ENCODE measurements around the gene TNNC1. TPM values are rescaled to one million over a fixed set of nuclear protein-coding genes. Genes with fewer than 3 reads are reported as not detected.
A peak's percentile ranks its signal among the peaks of the same experiment; 100 is the strongest.

TNNC1 gene
- total and polyA plus RNA-seq, 2 experiments from 2014 or later, result 1,875 to 3,313 TPM

- no peak for TF ChIP-seq CTCF (IDR thresholded peaks at IDR 0.05; ENCODE audit: low read depth, low read length)
- peaks cover 26% of the 10 kb centered on the region for H3K4me1 ChIP-seq (ENCODE audit: low read depth)
- no peak overlapping the region for H3K4me3 ChIP-seq
- no peaks in the 10 kb centered on the region for H3K9me3 ChIP-seq (ENCODE audit: low read depth)
- no peak overlapping the region for H3K27ac ChIP-seq
- no peaks in the 10 kb centered on the region for H3K27me3 ChIP-seq
- peaks cover 53% of the 10 kb centered on the region for H3K36me3 ChIP-seq
- no peak for DNase-seq (ENCODE audit: low read depth in 1 of 2, low spot score in 1 of 2)
These were observed 33.4 kb upstream of the TNNC1 start for GRCh38 chr3:52487050-52487787.

DNA sequence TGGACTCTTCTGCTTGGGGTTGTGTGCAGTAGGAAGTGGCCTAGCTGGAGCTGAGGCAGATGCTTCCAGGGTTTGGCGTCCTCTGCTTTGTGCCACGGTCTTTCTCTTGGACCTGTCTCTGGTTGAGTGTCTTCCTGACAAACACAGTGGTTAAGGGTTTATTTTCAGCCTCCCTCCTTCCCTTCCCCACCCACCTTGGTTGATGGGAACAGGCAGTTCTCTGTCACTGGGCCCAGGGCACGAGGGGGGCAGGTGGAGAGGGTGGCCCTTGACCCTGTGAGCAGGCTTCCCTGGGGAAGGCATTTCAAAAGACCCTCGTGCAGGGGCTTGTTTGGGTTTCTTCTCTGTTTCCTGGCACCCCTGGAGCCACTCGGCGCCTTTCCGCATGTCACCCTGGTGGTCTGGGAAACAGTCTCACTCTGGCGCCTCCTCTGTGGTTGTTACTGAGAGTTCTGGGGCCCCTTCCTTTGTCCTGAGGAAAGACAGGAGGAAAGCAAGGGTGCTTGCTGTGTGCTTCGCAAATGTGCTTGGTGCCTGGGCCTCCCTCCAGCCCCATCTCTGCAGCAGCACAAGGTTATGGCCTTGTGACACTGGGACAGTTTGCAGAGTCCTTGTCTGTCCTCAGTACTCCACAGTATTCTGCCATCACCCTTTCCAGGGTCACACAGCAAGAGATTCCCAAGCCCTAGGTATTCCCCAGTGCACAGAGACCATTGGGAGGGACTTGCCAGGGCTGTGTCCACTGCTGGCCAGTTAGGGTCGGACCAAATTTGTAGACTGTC is 31.0 kb upstream of the TNNC1 start:
- H3K4me3 ChIP-seq, result no peak overlapping the region
- peaks cover 26% of the 10 kb centered on the region for H3K4me1 ChIP-seq (ENCODE audit: low read depth)
- peaks cover 48% of the 10 kb centered on the region for H3K36me3 ChIP-seq
- no peaks in the 10 kb centered on the region for H3K27me3 ChIP-seq
- H3K27ac ChIP-seq, result peak overlapping the region; percentile 91
- DNase-seq (ENCODE audit: low read depth in 1 of 2, low spot score in 1 of 2), result no peak
- no peak for TF ChIP-seq CTCF (IDR thresholded peaks at IDR 0.05; ENCODE audit: low read depth, low read length)
- no peaks in the 10 kb centered on the region for H3K9me3 ChIP-seq (ENCODE audit: low read depth)

- TF ChIP-seq CTCF (IDR thresholded peaks at IDR 0.05; ENCODE audit: low read depth, low read length), result no peak
- Histone ChIP-seq H3K4me1 (ENCODE audit: low read depth) (peaks cover 26% of the 10 kb centered on the region), H3K4me3 (no peak overlapping the region), H3K36me3 (peaks cover 49% of the 10 kb centered on the region), H3K27me3 (no peaks in the 10 kb centered on the region), H3K27ac (peak overlapping the region; percentile 91), H3K9me3 (ENCODE audit: low read depth) (no peaks in the 10 kb centered on the region)
- peak; percentile 55 to 73 for DNase-seq (ENCODE audit: low read depth in 1 of 2, low spot score in 1 of 2)
These were observed 29.9 kb upstream of the TNNC1 start for GRCh38 chr3:52483577-52484381.

GRCh38 chr3:52483081-52483480 is 29.2 kb upstream of the TNNC1 start:
- no peak for DNase-seq (ENCODE audit: low read depth in 1 of 2, low spot score in 1 of 2)
- H3K4me1 ChIP-seq (ENCODE audit: low read depth), result peaks cover 26% of the 10 kb centered on the region
- TF ChIP-seq CTCF (IDR thresholded peaks at IDR 0.05; ENCODE audit: low read depth, low read length), result no peak
- no peak overlapping the region for H3K4me3 ChIP-seq
- H3K9me3 ChIP-seq (ENCODE audit: low read depth), result no peaks in the 10 kb centered on the region
- H3K36me3 ChIP-seq, result peaks cover 51% of the 10 kb centered on the region
- peak overlapping the region; percentile 91 for H3K27ac ChIP-seq
- H3K27me3 ChIP-seq, result no peaks in the 10 kb centered on the region

GRCh38 chr3:52481819-52482521 is 28.1 kb upstream of the TNNC1 start:
- Histone ChIP-seq H3K36me3 (peaks cover 57% of the 10 kb centered on the region), H3K9me3 (ENCODE audit: low read depth) (no peaks in the 10 kb centered on the region), H3K27me3 (no peaks in the 10 kb centered on the region), H3K4me1 (ENCODE audit: low read depth) (peaks cover 26% of the 10 kb centered on the region), H3K27ac (peak overlapping the region; percentile 91), H3K4me3 (no peak overlapping the region)
- peak; percentile 49 for TF ChIP-seq CTCF (IDR thresholded peaks at IDR 0.05; ENCODE audit: low read depth, low read length)
- peak; percentile 28 to 32 for DNase-seq (ENCODE audit: low read depth in 1 of 2, low spot score in 1 of 2)

Data from cardiac muscle cell (in vitro differentiated cells and primary cell).